Glomerular endothelial cell (primary cell): ENCODE results near the gene MSANTD2. TPM values are rescaled to one million over a fixed set of nuclear protein-coding genes. Genes with fewer than 3 reads are reported as not detected.

Experiments
- DNase-seq: peaks from one replicate; pipeline ENCODE4 v3.0.0-alpha.2; 2011; ENCODE audit warnings: low read depth, low spot score; ENCODE audit errors: extremely low read depth
- total RNA-seq: library from RNA; depleted of rRNA; stranded (reverse); fragments of >200 nt; gene quantifications from 2 replicates; pipeline ENCODE4 v1.2.3, GENCODE V29; 2015

Gene MSANTD2
- total RNA-seq, 1 donor from 2014 or later, result 17.4 TPM

GRCh38 chr11:124739479-124740276 is 60.5 kb downstream of the MSANTD2 start, which contains the start of gene NRGN:
TSS of gene NRGN (plus strand) at chr11:124739942. CDS start at chr11:124740085, 143 bp downstream.
- DNase-seq, result no peak

DNA sequence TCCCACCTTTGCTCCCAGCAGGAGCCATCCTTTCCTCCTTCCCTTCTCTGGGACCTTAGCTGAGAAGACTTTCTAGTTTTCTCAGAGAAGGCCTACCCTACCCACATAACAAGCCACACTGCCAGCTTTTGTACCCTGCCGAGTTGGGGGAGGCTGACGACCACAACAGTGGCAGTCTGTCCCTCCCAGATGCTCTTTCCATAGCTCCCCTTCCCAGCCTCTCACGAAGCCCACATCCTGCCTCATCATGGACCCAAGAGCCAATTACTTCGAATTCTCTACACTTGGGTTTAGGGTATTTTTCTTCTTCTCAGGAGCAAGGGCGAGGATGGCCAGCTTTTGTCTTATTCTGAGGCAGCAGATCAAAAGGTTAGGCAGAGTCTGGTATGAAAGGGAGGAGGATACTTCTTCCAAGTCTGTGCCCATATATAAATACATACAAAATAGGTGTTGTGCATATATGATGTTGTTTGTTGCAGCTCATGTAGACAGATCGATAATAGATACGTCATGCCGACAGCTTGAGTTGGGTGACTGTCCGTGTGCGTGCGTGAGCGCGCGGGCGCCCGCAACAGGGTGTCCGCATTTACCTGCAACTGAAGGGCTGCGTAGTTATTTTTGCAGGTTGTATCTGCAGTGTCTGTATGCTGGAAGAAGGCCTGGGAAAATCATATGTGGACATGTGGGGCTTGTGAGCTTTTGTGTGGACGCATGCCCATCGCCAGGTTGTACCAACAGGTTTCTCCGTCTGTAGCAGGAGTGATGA is 61.3 kb downstream of the MSANTD2 start:
- DNase-seq, result no peak

DNA sequence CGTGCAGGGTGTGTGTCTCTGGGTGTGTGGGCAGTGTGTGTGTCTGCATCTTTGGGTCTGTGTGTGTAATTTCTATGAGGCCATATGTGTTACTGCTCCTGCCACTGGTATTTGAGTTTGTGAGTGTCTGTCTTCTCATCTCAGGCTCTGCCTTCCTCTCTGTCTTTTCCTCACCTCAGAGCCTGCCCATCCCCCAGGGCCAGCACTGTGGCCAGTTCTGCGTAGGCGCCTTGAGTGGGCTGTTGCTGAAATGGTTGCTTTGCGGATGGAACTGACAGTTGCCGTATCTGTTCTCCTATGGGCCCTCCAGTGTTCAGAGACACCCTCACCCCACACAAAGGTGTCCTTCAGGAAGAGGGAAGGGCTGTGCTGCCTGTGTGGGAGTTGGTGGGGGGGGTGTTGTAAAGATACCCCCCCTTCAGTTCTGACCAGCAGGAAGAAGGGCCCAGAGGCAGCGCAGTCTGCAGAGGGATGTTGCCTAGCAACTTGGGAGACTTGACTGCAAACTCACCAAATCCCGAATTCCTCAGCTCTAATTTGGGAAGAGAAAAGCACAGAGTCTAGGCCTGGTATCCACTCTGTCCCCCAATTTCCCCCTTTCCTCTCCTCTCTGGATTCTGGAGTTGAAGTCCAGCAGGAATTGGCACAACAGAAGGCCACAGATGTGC is 62.4 kb downstream of the MSANTD2 start:
- no peak for DNase-seq

DNA sequence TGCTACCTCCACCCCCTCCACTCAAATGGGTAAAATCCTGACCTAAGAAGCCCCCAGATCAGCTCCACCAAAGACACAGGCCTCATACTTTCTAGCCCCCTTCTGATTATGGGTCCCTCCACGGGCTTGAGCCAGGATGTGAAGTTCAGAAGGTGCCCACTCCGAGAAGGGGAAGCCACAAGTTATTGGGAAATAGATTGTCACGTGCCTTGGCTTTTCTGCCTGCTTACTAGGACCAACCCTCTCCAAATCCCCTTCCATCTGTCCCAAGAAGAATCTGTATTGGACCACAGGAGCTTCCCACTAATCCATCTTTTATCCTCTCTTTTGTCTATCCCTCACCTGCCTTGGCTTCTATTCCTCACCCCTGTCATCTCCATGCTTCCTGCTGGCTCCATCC is 63.5 kb downstream of the MSANTD2 start:
- no peak for DNase-seq

DNA sequence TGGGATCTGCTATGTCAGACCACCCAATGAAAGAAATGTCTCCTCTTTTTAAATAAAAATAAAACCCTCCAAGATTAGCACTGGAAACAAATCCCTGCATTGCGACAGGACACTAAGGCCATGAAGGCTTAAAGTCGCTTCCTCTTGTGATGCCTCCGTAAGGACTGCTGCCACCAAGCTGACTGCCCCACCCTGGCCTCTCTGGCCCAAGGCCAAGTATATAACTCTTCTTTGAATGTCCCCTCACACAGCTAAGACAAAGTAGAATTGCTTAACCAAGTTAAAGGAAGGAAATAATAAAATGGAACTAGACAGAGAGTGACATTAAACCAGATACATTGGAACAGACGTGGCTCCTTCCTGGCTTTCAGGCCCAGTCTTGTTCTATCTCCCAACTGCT is 68.0 kb downstream of the MSANTD2 start:
- DNase-seq, result no peak

GRCh38 chr11:124729571-124729970 is 70.6 kb downstream of the MSANTD2 start:
- no peak for DNase-seq

DNA sequence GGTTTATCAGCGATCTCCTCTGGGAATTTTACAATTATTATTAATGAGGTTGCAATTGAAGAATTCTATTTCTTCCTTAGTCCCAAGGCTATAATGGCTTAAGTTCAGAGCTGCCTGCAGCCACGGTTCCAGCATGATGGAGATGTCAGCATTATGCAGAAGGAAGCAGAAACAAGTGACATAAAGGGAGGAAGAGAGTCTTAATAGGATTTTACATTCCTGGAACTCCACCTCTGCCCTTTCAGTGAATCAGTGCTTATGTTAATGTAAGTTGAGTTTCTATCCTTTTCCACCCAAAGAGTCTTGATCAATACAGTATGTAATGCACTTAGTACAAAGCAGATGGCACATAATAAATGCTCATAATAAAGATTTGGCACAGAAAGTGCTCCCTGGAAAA is 72.1 kb downstream of the MSANTD2 start:
- DNase-seq, result no peak

GRCh38 chr11:124727474-124727873 is 72.7 kb downstream of the MSANTD2 start:
- DNase-seq, result no peak

DNA sequence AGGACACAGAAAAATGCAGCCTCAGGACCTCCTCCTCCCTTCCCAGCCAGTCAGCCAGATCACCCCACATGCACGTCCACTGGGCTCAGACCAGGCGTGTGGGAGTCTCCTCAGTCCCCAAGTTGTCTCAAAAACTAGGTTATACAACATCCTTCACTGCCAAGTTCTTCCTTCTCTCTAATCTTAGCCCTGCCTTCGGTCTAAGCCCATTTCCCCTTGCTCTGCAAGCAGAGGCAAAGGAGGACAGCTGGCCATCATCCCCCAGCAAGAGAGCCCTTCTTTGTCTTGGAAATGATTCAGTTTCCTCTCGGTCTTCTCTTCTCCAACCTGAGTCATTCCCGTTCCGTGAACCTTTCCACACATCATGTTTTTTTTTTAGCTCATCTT is 74.5 kb downstream of the MSANTD2 start:
- DNase-seq, result no peak

- DNase-seq, result no peak
Measured at GRCh38 chr11:124724979-124725718, 75.1 kb downstream of the MSANTD2 start.

DNA sequence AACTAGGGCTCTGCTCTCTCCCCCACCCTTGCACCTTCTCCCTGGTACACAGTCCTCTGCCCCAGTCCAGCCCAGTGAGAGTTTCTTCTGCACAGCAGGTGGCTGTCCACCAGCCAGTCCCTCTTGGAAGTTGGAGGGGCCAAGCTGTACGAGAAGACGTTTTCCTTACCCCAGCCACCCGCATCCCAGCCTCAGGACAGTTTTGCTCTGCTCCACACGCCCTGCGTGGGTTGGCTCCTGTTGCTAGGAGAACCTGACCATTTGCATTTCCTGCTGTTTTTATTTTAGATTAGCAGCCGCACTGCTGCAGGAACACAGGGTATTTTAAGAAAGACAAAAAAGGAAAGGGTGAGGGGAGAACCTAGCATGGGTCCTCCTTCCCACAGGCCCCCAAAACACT is 78.0 kb downstream of the MSANTD2 start:
- no peak for DNase-seq

GRCh38 chr11:124719534-124719933 is 80.7 kb downstream of the MSANTD2 start:
- no peak for DNase-seq

DNA sequence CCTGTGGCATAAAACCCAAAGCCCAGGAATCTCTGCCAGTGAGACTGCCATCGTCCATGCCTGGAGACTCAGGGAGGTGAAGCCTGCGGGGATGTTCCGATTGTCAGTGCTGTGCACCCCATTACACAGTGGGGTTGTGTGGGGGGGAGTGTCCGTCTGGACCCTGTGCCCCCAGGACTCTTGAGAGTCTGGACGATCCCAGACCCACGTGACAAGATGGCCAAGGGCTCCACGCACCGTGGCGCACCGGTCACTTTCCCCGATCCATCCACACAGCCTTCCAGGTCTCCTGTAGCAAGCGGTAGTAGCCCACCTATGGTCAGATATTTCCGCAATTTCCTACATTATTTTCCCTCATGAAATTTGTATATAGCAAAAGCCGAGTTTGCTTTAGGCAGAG is 81.4 kb downstream of the MSANTD2 start:
- no peak for DNase-seq

GRCh38 chr11:124717786-124718651 is 82.2 kb downstream of the MSANTD2 start:
- no peak for DNase-seq

GRCh38 chr11:124717421-124717785 is 82.8 kb downstream of the MSANTD2 start:
- DNase-seq, result no peak

GRCh38 chr11:124716591-124716990 is 83.6 kb downstream of the MSANTD2 start:
- no peak for DNase-seq
